Measurements from ENCODE around the gene SETBP1.

GRCh38 chr18:45006934-45007333, 326.2 kb downstream of the SETBP1 start:
- no peak for TF ChIP-seq CTCF (IDR thresholded peaks at IDR 0.05)
- no peak for TF ChIP-seq POLR2A (IDR thresholded peaks at IDR 0.05)

All from lower leg skin (tissue), 3 donors.